Ascending aorta (tissue), 2 donors: ENCODE measurements around the gene RDH8. TPM values are rescaled to one million over a fixed set of nuclear protein-coding genes. Genes with fewer than 3 reads are reported as not detected.
A peak's percentile ranks its signal among the peaks of the same experiment; 100 is the strongest.

ENCODE experiments used
- DNase-seq, 2 donors: peaks; one replicate each; pipeline ENCODE4 v3.0.0-alpha.2; 2019; ENCODE audit warnings: low spot score in 2 of 2
- H3K27ac ChIP-seq, 2 donors: fragments of 200-600 bp; sonication (generic); one replicate each; pipeline ENCODE4 v1.5.1; 2016 to 2017; ENCODE audit warnings: mild to moderate bottlenecking in 1 of 2
- H3K27me3 ChIP-seq: fragments of 200-600 bp; sonication (generic); one replicate; pipeline ENCODE4 v1.5.1; 2017
- H3K36me3 ChIP-seq, 2 donors: fragments of 200-600 bp; sonication (generic); one replicate each; pipeline ENCODE4 v1.5.1; 2016
- H3K4me1 ChIP-seq, 2 donors: fragments of 200-600 bp; sonication (generic); one replicate each; pipeline ENCODE4 v1.5.1; 2016 to 2017; ENCODE audit warnings: mild to moderate bottlenecking in 1 of 2
- H3K4me3 ChIP-seq, 2 donors: fragments of 200-600 bp; sonication (generic); one replicate each; pipeline ENCODE4 v1.5.1; 2016 to 2017; ENCODE audit warnings: mild to moderate bottlenecking in 1 of 2
- H3K9me3 ChIP-seq, 2 donors: fragments of 200-600 bp; sonication (generic); one replicate each; pipeline ENCODE4 v1.5.1; 2016
- CTCF ChIP-seq, 3 experiments: fragments of 200-600 bp in 2 of 3; fragments of 450-650 bp in 1 of 3; sonication (generic) in 2 of 3; IDR thresholded peaks; one replicate each; pipeline ENCODE4 v1.5.1; 2016 to 2019; ENCODE audit warnings: antibody characterized with exemption in 3 of 3, mild to moderate bottlenecking in 1 of 3, moderate library complexity in 1 of 3
- intact Hi-C: fragments of 100-400 bp; cut with DNase I; formaldehyde crosslinking; loops from one replicate; pipeline ENCODE4 v1.15.1; 2023
- total RNA-seq: library from RNA; depleted of rRNA; stranded (reverse); fragments of >200 nt; gene quantifications from one replicate; pipeline ENCODE4 v1.1.0, GENCODE V29; 2016

RDH8 gene
- total RNA-seq, 1 donor from 2014 or later, result not detected

- Histone ChIP-seq H3K4me3 (no peak overlapping the region), H3K27ac (peak overlapping the region; percentile 60 to 79)
These were observed 7.5 kb upstream of the RDH8 start for GRCh38 chr19:10005632-10006334.

GRCh38 chr19:10006335-10006708 is 7.0 kb upstream of the RDH8 start:
- DNase-seq, result no peak
- peak overlapping the region; percentile 60 to 79 for H3K27ac ChIP-seq
- no peaks in the 10 kb centered on the region for H3K27me3 ChIP-seq
- intact Hi-C loops, result no loop called here
- no peaks in the 10 kb centered on the region for H3K36me3 ChIP-seq
- no peak overlapping the region for H3K4me3 ChIP-seq
- no peaks in the 10 kb centered on the region for H3K9me3 ChIP-seq
- H3K4me1 ChIP-seq, result peaks cover 11 to 36% of the 10 kb centered on the region in 2 donors
- no peak for TF ChIP-seq CTCF (IDR thresholded peaks at IDR 0.05)

More at GRCh38 chr19:10005632-10006334, 7.5 kb upstream of the RDH8 start:
- H3K4me1 ChIP-seq, result peaks cover 11 to 36% of the 10 kb centered on the region in 2 donors
- intact Hi-C loops, result no loop called here
- no peaks in the 10 kb centered on the region for H3K9me3 ChIP-seq
- H3K36me3 ChIP-seq, result no peaks in the 10 kb centered on the region
- H3K27me3 ChIP-seq, result no peaks in the 10 kb centered on the region
- TF ChIP-seq CTCF (IDR thresholded peaks at IDR 0.05), result no peak
- DNase-seq, result no peak

GRCh38 chr19:10006752-10007323 is 6.4 kb upstream of the RDH8 start:
- Histone ChIP-seq H3K36me3 (no peaks in the 10 kb centered on the region), H3K4me3 (no peak overlapping the region), H3K27me3 (no peaks in the 10 kb centered on the region), H3K4me1 (peaks cover 11 to 36% of the 10 kb centered on the region in 2 donors), H3K27ac (peak overlapping the region; percentile 60 to 79), H3K9me3 (no peaks in the 10 kb centered on the region)
- DNase-seq, result no peak
- TF ChIP-seq CTCF (IDR thresholded peaks at IDR 0.05), result no peak
- intact Hi-C loops, result no loop called here

- no peaks in the 10 kb centered on the region for H3K27me3 ChIP-seq
- no peaks in the 10 kb centered on the region for H3K9me3 ChIP-seq
- H3K4me3 ChIP-seq, result no peak overlapping the region
- DNase-seq, result no peak
- H3K4me1 ChIP-seq, result peaks cover 11 to 36% of the 10 kb centered on the region in 2 donors
- intact Hi-C loops, result no loop called here
- peak overlapping the region; percentile 60 to 79 for H3K27ac ChIP-seq
- no peak for TF ChIP-seq CTCF (IDR thresholded peaks at IDR 0.05)
- no peaks in the 10 kb centered on the region for H3K36me3 ChIP-seq
These were observed 5.7 kb upstream of the RDH8 start for GRCh38 chr19:10007371-10008183.

- no peak for DNase-seq
- no peaks in the 10 kb centered on the region for H3K27me3 ChIP-seq
- peaks cover 11 to 36% of the 10 kb centered on the region in 2 donors for H3K4me1 ChIP-seq
- no peak for TF ChIP-seq CTCF (IDR thresholded peaks at IDR 0.05)
- no peaks in the 10 kb centered on the region for H3K9me3 ChIP-seq
- H3K27ac ChIP-seq, result peak overlapping the region; percentile 60 to 79
- no peaks in the 10 kb centered on the region for H3K36me3 ChIP-seq
- intact Hi-C loops, result no loop called here
- no peak overlapping the region for H3K4me3 ChIP-seq
These were observed 5.0 kb upstream of the RDH8 start for GRCh38 chr19:10008184-10008765.
